H1 (cell line): ENCODE measurements around the gene EXOC1L. TPM values are rescaled to one million over a fixed set of nuclear protein-coding genes. Genes with fewer than 3 reads are reported as not detected.

Experiments
- CTCF ChIA-PET: fragments of 300-600 bp; sonication (Branson Sonifier 250); formaldehyde crosslinking; loops from one replicate; lab custom pipeline; 2021; ENCODE audit not compliant: partially characterized antibody; lab: Charles Lee
- POLR2A ChIA-PET: fragments of 300-600 bp; sonication (Branson Sonifier 250); formaldehyde crosslinking; loops from one replicate; lab custom pipeline; 2021; ENCODE audit warnings: inconsistent platforms; ENCODE audit not compliant: partially characterized antibody; lab: Charles Lee
- DNase-seq, 2 experiments: peaks; one replicate each; pipeline versions ENCODE4 v3.0.0 to v3.0.0-alpha.2; 2010 to 2022; ENCODE audit warnings: low spot score in 2 of 2, low read depth in 1 of 2, mixed read lengths in 1 of 2
- FAIRE-seq: peaks from 2 replicates; lab custom pipeline; 2011; peaks lifted over from hg19 to GRCh38; lab: Jason Lieb, UNC
- H2AFZ ChIP-seq: 2 replicates; pipeline ENCODE4 v1.8.1; 2012; ENCODE audit warnings: low read length, inconsistent platforms
- H2AK5ac ChIP-seq: 2 replicates; pipeline ENCODE4 v1.6.1; 2013; ENCODE audit warnings: low read depth, low read length
- H2BK120ac ChIP-seq: replicated peaks from 2 replicates; pipeline ENCODE3; 2013; ENCODE audit warnings: low read depth, low read length, inconsistent platforms
- H2BK12ac ChIP-seq: 2 replicates; pipeline ENCODE4 v1.6.1; 2013; ENCODE audit warnings: low read depth, low read length
- H2BK15ac ChIP-seq: 2 replicates; pipeline ENCODE4 v1.6.1; 2013; ENCODE audit warnings: low read length
- H2BK20ac ChIP-seq: 2 replicates; pipeline ENCODE4 v1.6.1; 2013; ENCODE audit warnings: low read length
- H2BK5ac ChIP-seq: 2 replicates; pipeline ENCODE4 v1.6.1; 2013; ENCODE audit warnings: low read depth, low read length
- H3K14ac ChIP-seq: 2 replicates; pipeline ENCODE4 v1.6.1; 2013; ENCODE audit warnings: inconsistent platforms; ENCODE audit not compliant: insufficient read length
- H3K18ac ChIP-seq: 2 replicates; pipeline ENCODE4 v1.6.1; 2013; ENCODE audit warnings: low read length; ENCODE audit errors: extremely low read depth
- H3K23ac ChIP-seq: 2 replicates; pipeline ENCODE4 v1.6.1; 2013; ENCODE audit warnings: inconsistent platforms; ENCODE audit not compliant: insufficient read length
- H3K23me2 ChIP-seq: 2 replicates; pipeline ENCODE4 v1.6.1; 2013; ENCODE audit warnings: low read depth, low read length
- H3K27ac ChIP-seq: 2 replicates; pipeline ENCODE4 v1.6.1; 2011; ENCODE audit warnings: low read depth, low read length, inconsistent platforms
- H3K27me3 ChIP-seq, 4 experiments: replicated peaks in 1 of 4; 1 replicate in 1 of 4; 2 replicates in 3 of 4; pipeline versions ENCODE4 v1.6.1 to v1.8.1; 2011 to 2013; ENCODE audit warnings: low read length in 3 of 4, mild to moderate bottlenecking in 3 of 4, inconsistent platforms in 2 of 4, mixed read lengths in 2 of 4, moderate library complexity in 1 of 4; ENCODE audit not compliant: control insufficient read depth in 3 of 4, insufficient read depth in 3 of 4; ENCODE audit errors: extremely low read depth in 1 of 4
- H3K36me3 ChIP-seq, 4 experiments: 2 replicates each; pipeline versions ENCODE4 v1.6.1 to v1.8.1; 2011 to 2013; ENCODE audit warnings: mild to moderate bottlenecking in 4 of 4, low read length in 3 of 4, moderate library complexity in 2 of 4, control low read depth in 1 of 4, inconsistent platforms in 1 of 4; ENCODE audit not compliant: insufficient read depth in 4 of 4, control insufficient read depth in 2 of 4
- H3K4ac ChIP-seq: replicated peaks from 2 replicates; pipeline ENCODE3; 2013; ENCODE audit warnings: low read length, low read depth, mixed read lengths, inconsistent platforms; ENCODE audit not compliant: insufficient read length
- H3K4me1 ChIP-seq, 4 experiments: replicated peaks in 1 of 4; 1 replicate in 1 of 4; 2 replicates in 3 of 4; pipeline versions ENCODE4 v1.6.1 to v1.8.1; 2011 to 2013; ENCODE audit warnings: low read length in 3 of 4, inconsistent platforms in 2 of 4, mixed read lengths in 1 of 4; ENCODE audit not compliant: insufficient read depth in 4 of 4, control insufficient read depth in 3 of 4
- H3K4me2 ChIP-seq, 2 experiments: 2 replicates each; pipeline versions ENCODE4 v1.6.1 to v1.8.1; 2011 to 2013; ENCODE audit warnings: low read depth in 2 of 2, low read length in 2 of 2, control low read depth in 1 of 2, inconsistent platforms in 1 of 2, mild to moderate bottlenecking in 1 of 2; ENCODE audit not compliant: insufficient read depth in 1 of 2
- H3K4me3 ChIP-seq, 4 experiments: fragments of 200-600, 300-600 bp in 1 of 4; sonication (generic), shearing (Covaris generic), sonication (Bioruptor Twin) in 1 of 4; 2 replicates each; pipeline versions ENCODE4 v1.5.1 to v1.8.1; 2011 to 2016; ENCODE audit warnings: low read length in 4 of 4, low read depth in 3 of 4, control low read depth in 2 of 4, inconsistent platforms in 2 of 4, mild to moderate bottlenecking in 2 of 4, mixed read lengths in 1 of 4, moderate library complexity in 1 of 4; ENCODE audit not compliant: insufficient read depth in 2 of 4; ENCODE audit errors: extremely low read depth in 1 of 4
- H3K56ac ChIP-seq: replicated peaks from 2 replicates; pipeline ENCODE3; 2013; ENCODE audit warnings: low read depth, mild to moderate bottlenecking, mixed read lengths, low read length, inconsistent platforms; ENCODE audit not compliant: insufficient read length
- H3K79me1 ChIP-seq: 2 replicates; pipeline ENCODE4 v1.6.1; 2013; ENCODE audit warnings: low read depth, low read length, control low read depth
- H3K79me2 ChIP-seq, 2 experiments: 2 replicates each; pipeline versions ENCODE4 v1.6.1 to v1.8.1; 2012 to 2013; ENCODE audit warnings: low read length in 2 of 2, mild to moderate bottlenecking in 2 of 2, inconsistent platforms in 1 of 2; ENCODE audit not compliant: insufficient read depth in 2 of 2, control insufficient read depth in 1 of 2
- H3K9ac ChIP-seq, 4 experiments: replicated peaks in 1 of 4; 1 replicate in 1 of 4; 2 replicates in 3 of 4; pipeline versions ENCODE4 v1.6.1 to v1.8.1; 2011 to 2013; ENCODE audit warnings: low read depth in 3 of 4, low read length in 3 of 4, control low read depth in 2 of 4, mild to moderate bottlenecking in 2 of 4, moderate library complexity in 2 of 4, inconsistent platforms in 1 of 4; ENCODE audit errors: extremely low read depth in 1 of 4
- H3K9me3 ChIP-seq, 2 experiments: 2 replicates each; pipeline versions ENCODE4 v1.6.1 to v1.8.1; 2012 to 2013; ENCODE audit warnings: mild to moderate bottlenecking in 2 of 2, moderate library complexity in 2 of 2, control low read depth in 1 of 2, inconsistent platforms in 1 of 2, low read depth in 1 of 2, low read length in 1 of 2, mixed read lengths in 1 of 2; ENCODE audit not compliant: insufficient read depth in 2 of 2
- H4K20me1 ChIP-seq, 2 experiments: replicated peaks in 1 of 2; 2 replicates each; pipeline versions ENCODE3 to v1.8.1; 2011 to 2013; ENCODE audit warnings: inconsistent platforms in 2 of 2, low read length in 2 of 2, mild to moderate bottlenecking in 1 of 2; ENCODE audit not compliant: insufficient read depth in 2 of 2, control insufficient read depth in 1 of 2
- H4K5ac ChIP-seq: 2 replicates; pipeline ENCODE4 v1.6.1; 2013; ENCODE audit warnings: low read length, low read depth, mixed read lengths, inconsistent platforms; ENCODE audit not compliant: insufficient read length
- H4K8ac ChIP-seq: 2 replicates; pipeline ENCODE4 v1.8.0; 2013; ENCODE audit warnings: mild to moderate bottlenecking, moderate library complexity, low read length, inconsistent platforms; ENCODE audit not compliant: insufficient read depth; ENCODE audit errors: extremely low read depth
- H4K91ac ChIP-seq: replicated peaks from 2 replicates; pipeline ENCODE3; 2013; ENCODE audit warnings: low read length, mixed read lengths, inconsistent platforms; ENCODE audit not compliant: insufficient read length
- BACH1 ChIP-seq: IDR thresholded peaks from 2 replicates; pipeline ENCODE4 v1.6.1; 2012; ENCODE audit warnings: low read length, improper control_type of control experiment
- TCF12 ChIP-seq: IDR thresholded peaks from 2 replicates; pipeline ENCODE4 v1.6.1; 2011; ENCODE audit warnings: low read depth, mild to moderate bottlenecking, low read length
- WGBS, 2 experiments: shearing (Covaris generic) in 1 of 2; methylation state at CpG; one replicate each; pipeline versions ENCODE4 v1.1.6 to v1.1.7; 2013 to 2015; ENCODE audit warnings: low lambda C conversion rate in 2 of 2, mixed read lengths in 2 of 2, inconsistent platforms in 1 of 2, low coverage in 1 of 2, missing lambda C conversion rate in 1 of 2; ENCODE audit not compliant: insufficient replicate concordance in 2 of 2, insufficient coverage in 1 of 2, insufficient read length in 1 of 2; ENCODE audit errors: extremely low coverage in 1 of 2, missing lambda C conversion rate in 1 of 2; 5-methylcytosine and 5-hydroxymethylcytosine counted together
- polyA plus RNA-seq, 7 experiments: library from polyadenylated mRNA; depleted of rRNA in 3 of 7; stranded (reverse) in 5 of 7; unstranded in 2 of 7; fragments of >200 nt in 5 of 7; fragments of 200-250 nt in 2 of 7; gene quantifications; 1 replicate in 5 of 7; 2 replicates in 1 of 7; 4 replicates in 1 of 7; pipeline versions ENCODE4 v1.2.1 to v1.2.3, GENCODE V29; 2011 to 2013; ENCODE audit warnings: missing spikeins in 2 of 7, mixed read lengths in 2 of 7
- total RNA-seq: library from RNA; stranded (reverse); fragmentation: NEBNext Ultra II Directional; extraction: Animal tissue kit (Norgen Biotek cat#: 25700); gene quantifications from 2 replicates; pipeline ENCODE4 v1.2.1, GENCODE V29; 2021

The EXOC1L gene
- total and polyA plus RNA-seq, 2 of the 8 experiments (the other 6 are each of a cell fraction or from before 2014, with no cell fraction given) = 0.08 TPM; not detected in 1

GRCh38 chr4:55781341-55781740, 38.2 kb upstream of the EXOC1L start:
- H3K27me3 ChIP-seq = no peaks in the 10 kb centered on the region
- no peak overlapping the region for H3K56ac ChIP-seq
- no peaks in the 10 kb centered on the region for H3K9me3 ChIP-seq
- H3K9ac ChIP-seq = no peak overlapping the region
- H3K4me3 ChIP-seq = no peak overlapping the region
- H3K4me2 ChIP-seq = no peak overlapping the region
- no peak for FAIRE-seq
- no peak overlapping the region for H4K8ac ChIP-seq
- no peak overlapping the region for H4K5ac ChIP-seq
- H2BK5ac ChIP-seq = no peak overlapping the region
- no peak overlapping the region for H3K23ac ChIP-seq
- H2AFZ ChIP-seq = no peak overlapping the region
- no peak overlapping the region for H2AK5ac ChIP-seq
- H3K4me1 ChIP-seq = no peaks in the 10 kb centered on the region
- no peak for DNase-seq
- H3K27ac ChIP-seq = no peak overlapping the region
- no peak overlapping the region for H3K18ac ChIP-seq
- no peaks in the 10 kb centered on the region for H3K23me2 ChIP-seq
- H3K14ac ChIP-seq = no peak overlapping the region
- H3K79me2 ChIP-seq = no peaks in the 10 kb centered on the region
- H3K79me1 ChIP-seq = no peaks in the 10 kb centered on the region
- TF ChIP-seq TCF12 (no peak), BACH1 (no peak)
- ChIA-PET CTCF (no interaction called here), POLR2A (no interaction called here)
- H4K91ac ChIP-seq = no peak overlapping the region
- no peak overlapping the region for H2BK20ac ChIP-seq
- no peak overlapping the region for H3K4ac ChIP-seq
- no peak overlapping the region for H2BK120ac ChIP-seq
- no peaks in the 10 kb centered on the region for H4K20me1 ChIP-seq
- H3K36me3 ChIP-seq = no peaks in the 10 kb centered on the region
- no peak overlapping the region for H2BK15ac ChIP-seq
- 85% methylated on average over 2 of the region's 2 CpGs; no CpG with 5 or more reads in 1 of the 2 experiments for WGBS, 2 experiments
- H2BK12ac ChIP-seq = no peak overlapping the region
